Mucosa of stomach (tissue), 1 donor: Measurements from ENCODE around the gene LBX2.

ENCODE experiments used
- H3K27me3 ChIP-seq: one replicate; pipeline ENCODE4 v1.7.0; 2013; ENCODE audit warnings: mild to moderate bottlenecking, low read length; ENCODE audit not compliant: control insufficient read depth, insufficient read depth
- H3K36me3 ChIP-seq: one replicate; pipeline ENCODE4 v1.7.0; 2013; ENCODE audit warnings: low read length; ENCODE audit not compliant: control insufficient read depth, insufficient read depth
- H3K4me1 ChIP-seq: one replicate; pipeline ENCODE4 v1.7.0; 2013; ENCODE audit warnings: mild to moderate bottlenecking, low read length; ENCODE audit not compliant: control insufficient read depth, insufficient read depth
- H3K4me3 ChIP-seq: one replicate; pipeline ENCODE4 v1.7.0; 2013; ENCODE audit warnings: low read length
- H3K9ac ChIP-seq: one replicate; pipeline ENCODE4 v1.7.0; 2013; ENCODE audit warnings: mild to moderate bottlenecking, low read length, moderate library complexity
- H3K9me3 ChIP-seq: one replicate; pipeline ENCODE4 v1.7.0; 2013; ENCODE audit warnings: mild to moderate bottlenecking, low read length, moderate library complexity; ENCODE audit not compliant: control insufficient read depth
- donor health status: Pancreatic carcinoma.

The LBX2 gene

GRCh38 chr2:74522516-74522915 is 23.1 kb upstream of the LBX2 start:
- no peaks in the 10 kb centered on the region for H3K9me3 ChIP-seq
- peaks cover 19% of the 10 kb centered on the region for H3K27me3 ChIP-seq
- peaks cover 10% of the 10 kb centered on the region for H3K36me3 ChIP-seq
- H3K9ac ChIP-seq: no peak overlapping the region
- peaks cover 6% of the 10 kb centered on the region for H3K4me1 ChIP-seq
- H3K4me3 ChIP-seq: no peak overlapping the region

GRCh38 chr2:74516650-74517049 is 17.2 kb upstream of the LBX2 start:
- H3K4me1 ChIP-seq: peaks cover 21% of the 10 kb centered on the region
- peaks cover 76% of the 10 kb centered on the region for H3K27me3 ChIP-seq
- no peaks in the 10 kb centered on the region for H3K36me3 ChIP-seq
- H3K9me3 ChIP-seq: no peaks in the 10 kb centered on the region
- peak overlapping the region; percentile 19 for H3K4me3 ChIP-seq
- H3K9ac ChIP-seq: no peak overlapping the region

GRCh38 chr2:74515981-74516633 is 16.7 kb upstream of the LBX2 start:
- Histone ChIP-seq H3K4me3 (peak overlapping the region; percentile 19), H3K36me3 (no peaks in the 10 kb centered on the region), H3K9ac (no peak overlapping the region), H3K4me1 (peaks cover 21% of the 10 kb centered on the region), H3K9me3 (no peaks in the 10 kb centered on the region), H3K27me3 (peaks cover 81% of the 10 kb centered on the region)

GRCh38 chr2:74515271-74515980 is 16.0 kb upstream of the LBX2 start:
- H3K27me3 ChIP-seq: peaks cover 87% of the 10 kb centered on the region
- no peaks in the 10 kb centered on the region for H3K36me3 ChIP-seq
- no peak overlapping the region for H3K9ac ChIP-seq
- no peak overlapping the region for H3K4me3 ChIP-seq
- peaks cover 21% of the 10 kb centered on the region for H3K4me1 ChIP-seq
- H3K9me3 ChIP-seq: no peaks in the 10 kb centered on the region

- H3K36me3 ChIP-seq: no peaks in the 10 kb centered on the region
- no peak within 1 kb of the TSS for H3K4me3 ChIP-seq
- H3K9ac ChIP-seq: no peak within 1 kb of the TSS
- peaks cover 95% of the 10 kb centered on the region for H3K27me3 ChIP-seq
- H3K9me3 ChIP-seq: no peaks in the 10 kb centered on the region
- H3K4me1 ChIP-seq: peaks cover 21% of the 10 kb centered on the region
These were observed 15.2 kb upstream of the LBX2 start, which contains the start of gene TLX2 for GRCh38 chr2:74514368-74515270. TLX2 (plus strand) TSS chr2:74514450; CDS start chr2:74514807, 357 bp downstream.

GRCh38 chr2:74513605-74514367 is 14.4 kb upstream of the LBX2 start:
- peaks cover 91% of the 10 kb centered on the region for H3K27me3 ChIP-seq
- H3K36me3 ChIP-seq: no peaks in the 10 kb centered on the region
- no peak overlapping the region for H3K4me3 ChIP-seq
- H3K9me3 ChIP-seq: no peaks in the 10 kb centered on the region
- peaks cover 21% of the 10 kb centered on the region for H3K4me1 ChIP-seq
- H3K9ac ChIP-seq: no peak overlapping the region

GRCh38 chr2:74512744-74513604 is 13.6 kb upstream of the LBX2 start:
- H3K4me3 ChIP-seq: no peak overlapping the region
- peaks cover 27% of the 10 kb centered on the region for H3K4me1 ChIP-seq
- H3K27me3 ChIP-seq: peaks cover 89% of the 10 kb centered on the region
- no peaks in the 10 kb centered on the region for H3K9me3 ChIP-seq
- H3K9ac ChIP-seq: no peak overlapping the region
- no peaks in the 10 kb centered on the region for H3K36me3 ChIP-seq

GRCh38 chr2:74511104-74511989 is 11.9 kb upstream of the LBX2 start:
- peaks cover 76% of the 10 kb centered on the region for H3K27me3 ChIP-seq
- no peak overlapping the region for H3K9ac ChIP-seq
- peaks cover 31% of the 10 kb centered on the region for H3K4me1 ChIP-seq
- no peak overlapping the region for H3K4me3 ChIP-seq
- no peaks in the 10 kb centered on the region for H3K36me3 ChIP-seq
- H3K9me3 ChIP-seq: no peaks in the 10 kb centered on the region

GRCh38 chr2:74510272-74510671 is 10.9 kb upstream of the LBX2 start:
- H3K9ac ChIP-seq: no peak overlapping the region
- peaks cover 36% of the 10 kb centered on the region for H3K4me1 ChIP-seq
- no peaks in the 10 kb centered on the region for H3K36me3 ChIP-seq
- no peak overlapping the region for H3K4me3 ChIP-seq
- H3K27me3 ChIP-seq: peaks cover 66% of the 10 kb centered on the region
- H3K9me3 ChIP-seq: no peaks in the 10 kb centered on the region

GRCh38 chr2:74507926-74508520 is 8.6 kb upstream of the LBX2 start:
- Histone ChIP-seq H3K9me3 (no peaks in the 10 kb centered on the region), H3K4me3 (peak overlapping the region; percentile 92), H3K4me1 (peaks cover 43% of the 10 kb centered on the region), H3K9ac (peak overlapping the region; percentile 91), H3K27me3 (peaks cover 43% of the 10 kb centered on the region), H3K36me3 (no peaks in the 10 kb centered on the region)
